HL-60 (cell line): ENCODE results near the gene AASDH.
A peak's percentile ranks its signal among the peaks of the same experiment; 100 is the strongest.

Source experiments
- DNase-seq, 2 experiments: peaks; one replicate each; pipeline ENCODE4 v3.0.0-alpha.2; 2010 to 2020; ENCODE audit warnings: low read depth in 1 of 2, low spot score in 1 of 2
- H3K27ac ChIP-seq: fragments of 250-450 bp; sonication (Bioruptor Pico); replicated peaks from 2 replicates; pipeline ENCODE4 v1.5.1; 2020; ENCODE audit warnings: mild to moderate bottlenecking, moderate library complexity
- H3K27me3 ChIP-seq: fragments of 250-450 bp; sonication (Bioruptor Pico); 2 replicates; pipeline ENCODE4 v1.5.1; 2021; ENCODE audit warnings: mild to moderate bottlenecking, moderate library complexity; ENCODE audit not compliant: insufficient read depth, poor library complexity, severe bottlenecking
- H3K4me3 ChIP-seq: replicated peaks from 2 replicates; pipeline ENCODE4 v1.5.1; 2011; ENCODE audit warnings: mild to moderate bottlenecking, control low read depth, low read length; ENCODE audit not compliant: insufficient read depth
- CTCF ChIP-seq: IDR thresholded peaks from one replicate; pipeline ENCODE4 v1.5.1; 2011; ENCODE audit warnings: low read length, control low read depth, inconsistent platforms; ENCODE audit not compliant: insufficient read depth
- GABPA ChIP-seq: IDR thresholded peaks from 2 replicates; pipeline ENCODE4 v1.6.1; 2012; ENCODE audit warnings: low read depth
- POLR2AphosphoS5 ChIP-seq: IDR thresholded peaks from 2 replicates; pipeline ENCODE4 v1.6.1; 2012; ENCODE audit warnings: low read depth
- REST ChIP-seq: IDR thresholded peaks from 2 replicates; pipeline ENCODE4 v1.6.1; 2012; ENCODE audit warnings: low read depth; ENCODE audit not compliant: insufficient replicate concordance
- SPI1 ChIP-seq: IDR thresholded peaks from 2 replicates; pipeline ENCODE4 v1.6.1; 2012; ENCODE audit warnings: low read depth, mild to moderate bottlenecking, borderline replicate concordance

Gene AASDH

GRCh38 chr4:56360071-56360470, 27.2 kb downstream of the AASDH start:
- DNase-seq, result peak in 1 of 2 experiments; percentile 3
- Histone ChIP-seq H3K4me3 (no peak overlapping the region), H3K27me3 (no peaks in the 10 kb centered on the region), H3K27ac (no peak overlapping the region)
- TF ChIP-seq POLR2AphosphoS5 (no peak), CTCF (no peak)

GRCh38 chr4:56356650-56357049, 30.6 kb downstream of the AASDH start:
- Histone ChIP-seq H3K27ac (no peak overlapping the region), H3K27me3 (no peaks in the 10 kb centered on the region), H3K4me3 (no peak overlapping the region)
- TF ChIP-seq CTCF (no peak), SPI1 (no peak), POLR2AphosphoS5 (no peak), GABPA (no peak), REST (no peak)
- no peak for DNase-seq

GRCh38 chr4:56348576-56348975, 38.7 kb downstream of the AASDH start:
- DNase-seq, result no peak
- H3K4me3 ChIP-seq, result no peak overlapping the region
- no peak for TF ChIP-seq CTCF
- TF ChIP-seq POLR2AphosphoS5, result no peak
- no peaks in the 10 kb centered on the region for H3K27me3 ChIP-seq
- no peak overlapping the region for H3K27ac ChIP-seq

- H3K27ac ChIP-seq, result no peak overlapping the region
- no peaks in the 10 kb centered on the region for H3K27me3 ChIP-seq
- H3K4me3 ChIP-seq, result no peak overlapping the region
- no peak for DNase-seq
- TF ChIP-seq REST, result no peak
- TF ChIP-seq CTCF, result no peak
- no peak for TF ChIP-seq SPI1
- TF ChIP-seq POLR2AphosphoS5, result no peak
- no peak for TF ChIP-seq GABPA
Observed at GRCh38 chr4:56345458-56345857, 41.8 kb downstream of the AASDH start.
